ENCODE results near the gene OR10C1.
"Not testable (repeated sequence)": the region's sequence is repeated elsewhere in the genome, so short reads cannot be mapped to it uniquely, and the experiment has no call there.

OR10C1 gene

DNA sequence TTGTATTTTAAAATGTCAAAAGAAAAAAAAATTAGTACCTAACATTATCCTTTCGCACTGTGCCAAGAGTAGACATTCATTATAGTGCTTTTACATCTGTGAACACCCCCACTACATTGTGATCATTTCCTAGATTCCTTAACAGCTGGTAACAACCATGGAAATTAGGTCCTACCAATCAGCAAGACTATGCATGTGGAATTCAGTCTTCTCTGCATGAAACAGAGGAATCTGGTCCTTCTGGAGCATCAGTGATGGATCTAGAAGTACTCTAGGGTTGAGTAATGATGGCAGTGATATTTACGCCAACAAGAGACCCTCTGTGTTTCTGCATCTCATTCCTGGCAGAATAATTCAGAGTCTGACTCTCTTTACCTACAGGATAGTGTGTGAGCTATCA is 14.9 kb upstream of the OR10C1 start:
- TF ChIP-seq CTCF (IDR thresholded peaks at IDR 0.05; ENCODE audit: low read depth, low read length) = no peak

GRCh38 chr6:29424575-29424974 is 14.5 kb upstream of the OR10C1 start:
- Histone ChIP-seq H3K9me3 (no peaks in the 10 kb centered on the region), H3K27me3 (0 out of 2 replicates have a peak, but pooled peaks cover 5% of the 10 kb centered on the region), H3K4me3 (ENCODE audit: low read depth, low read length) (no peak overlapping the region), H3K36me3 (no peaks in the 10 kb centered on the region), H3K4me1 (no peaks in the 10 kb centered on the region)
- TF ChIP-seq CTCF (IDR thresholded peaks at IDR 0.05; ENCODE audit: low read depth, low read length) = no peak
- DNase-seq = no peak

More for the DNA sequence above, 14.9 kb upstream of the OR10C1 start:
- H3K36me3 ChIP-seq = no peaks in the 10 kb centered on the region
- no peaks in the 10 kb centered on the region for H3K9me3 ChIP-seq
- 0 out of 2 replicates have a peak, but pooled peaks cover 5% of the 10 kb centered on the region for H3K27me3 ChIP-seq
- no peak for DNase-seq
- H3K4me1 ChIP-seq = no peaks in the 10 kb centered on the region
- H3K4me3 ChIP-seq (ENCODE audit: low read depth, low read length) = no peak overlapping the region

DNA sequence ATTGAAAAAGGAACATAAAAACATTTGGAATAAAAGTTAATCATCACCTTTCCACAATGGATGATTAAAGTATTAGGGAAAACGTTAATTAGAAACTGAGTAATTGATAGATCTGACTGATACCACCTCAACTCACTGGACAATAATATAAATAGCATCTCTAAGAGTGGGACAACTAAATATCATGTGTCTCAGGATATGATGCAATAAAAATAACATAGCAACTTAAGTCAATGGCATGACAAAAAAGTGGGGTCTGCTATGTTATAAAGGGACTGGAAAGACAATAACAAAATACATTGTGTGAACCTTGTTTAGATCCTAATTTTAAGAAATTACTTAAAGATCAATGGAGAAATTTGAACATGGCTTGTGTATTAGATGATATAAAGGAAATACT is 14.0 kb upstream of the OR10C1 start:
- TF ChIP-seq CTCF (IDR thresholded peaks at IDR 0.05; ENCODE audit: low read depth, low read length) = no peak
- no peak for DNase-seq
- H3K27me3 ChIP-seq = 0 out of 2 replicates have a peak, but pooled peaks cover 5% of the 10 kb centered on the region
- no peak overlapping the region for H3K4me3 ChIP-seq (ENCODE audit: low read depth, low read length)
- H3K4me1 ChIP-seq = no peaks in the 10 kb centered on the region
- H3K36me3 ChIP-seq = no peaks in the 10 kb centered on the region
- H3K9me3 ChIP-seq = no peaks in the 10 kb centered on the region

GRCh38 chr6:29426654-29427053 is 12.5 kb upstream of the OR10C1 start:
- Histone ChIP-seq H3K36me3 (no peaks in the 10 kb centered on the region), H3K4me1 (no peaks in the 10 kb centered on the region), H3K4me3 (ENCODE audit: low read depth, low read length) (no peak overlapping the region), H3K9me3 (no peaks in the 10 kb centered on the region), H3K27me3 (no peaks in the 10 kb centered on the region)
- DNase-seq = no peak
- no peak for TF ChIP-seq CTCF (IDR thresholded peaks at IDR 0.05; ENCODE audit: low read depth, low read length)

DNA sequence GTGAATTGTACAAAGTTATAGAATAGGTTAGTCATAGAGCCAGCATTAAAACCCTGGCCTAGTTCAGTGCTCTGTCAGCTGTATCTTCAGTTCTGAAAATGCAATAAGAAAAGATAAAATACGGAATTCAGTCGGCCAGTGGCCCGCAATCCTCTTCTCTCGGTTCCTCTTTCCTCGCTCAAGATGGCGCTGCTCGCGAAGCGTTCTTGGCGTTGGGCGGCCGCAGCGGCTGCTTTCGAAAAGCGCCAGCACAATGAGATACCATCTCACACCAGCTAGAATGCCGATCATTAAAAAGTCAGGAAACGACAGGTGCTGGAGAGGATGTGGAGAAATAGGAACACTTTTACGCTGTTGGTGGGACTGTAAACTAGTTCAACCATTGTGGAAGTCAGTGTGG is 2.4 kb upstream of the OR10C1 start:
- H3K9me3 ChIP-seq; H3K27me3 ChIP-seq; H3K4me3 ChIP-seq (ENCODE audit: low read depth, low read length); H3K4me1 ChIP-seq; H3K36me3 ChIP-seq; DNase-seq: not testable (repeated sequence)

DNA sequence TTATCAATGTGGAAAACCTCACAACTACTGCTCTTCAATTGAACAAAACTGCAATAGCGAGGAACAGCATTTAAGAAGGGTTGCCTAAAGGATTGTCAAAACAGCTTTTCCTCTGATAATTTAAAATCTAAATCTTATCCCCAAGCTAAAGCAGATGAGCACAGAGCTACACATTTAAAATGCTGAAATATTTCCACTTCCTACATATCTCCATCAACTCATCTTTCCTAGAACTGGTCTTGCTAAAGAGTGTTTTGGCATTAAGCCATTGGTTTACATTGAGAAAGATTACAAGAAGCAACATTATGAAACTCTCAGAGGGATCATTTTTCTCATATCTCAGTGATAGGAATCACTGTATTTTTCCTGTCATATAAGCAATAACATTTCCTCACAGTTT is 3.6 kb downstream of the OR10C1 start:
- no peak for DNase-seq
- no peak overlapping the region for H3K4me3 ChIP-seq (ENCODE audit: low read depth, low read length)
- H3K27me3 ChIP-seq = no peaks in the 10 kb centered on the region
- no peaks in the 10 kb centered on the region for H3K9me3 ChIP-seq
- H3K4me1 ChIP-seq = no peaks in the 10 kb centered on the region
- no peaks in the 10 kb centered on the region for H3K36me3 ChIP-seq
- no peak for TF ChIP-seq CTCF (IDR thresholded peaks at IDR 0.05; ENCODE audit: low read depth, low read length)

- H3K4me3 ChIP-seq (ENCODE audit: low read depth, low read length); H3K27me3 ChIP-seq; H3K4me1 ChIP-seq; DNase-seq; H3K36me3 ChIP-seq; H3K9me3 ChIP-seq: not testable (repeated sequence)
These were observed 4.9 kb downstream of the OR10C1 start for GRCh38 chr6:29444031-29444430.
